ENCODE measurements around the gene LRRC45.

Gene LRRC45

DNA sequence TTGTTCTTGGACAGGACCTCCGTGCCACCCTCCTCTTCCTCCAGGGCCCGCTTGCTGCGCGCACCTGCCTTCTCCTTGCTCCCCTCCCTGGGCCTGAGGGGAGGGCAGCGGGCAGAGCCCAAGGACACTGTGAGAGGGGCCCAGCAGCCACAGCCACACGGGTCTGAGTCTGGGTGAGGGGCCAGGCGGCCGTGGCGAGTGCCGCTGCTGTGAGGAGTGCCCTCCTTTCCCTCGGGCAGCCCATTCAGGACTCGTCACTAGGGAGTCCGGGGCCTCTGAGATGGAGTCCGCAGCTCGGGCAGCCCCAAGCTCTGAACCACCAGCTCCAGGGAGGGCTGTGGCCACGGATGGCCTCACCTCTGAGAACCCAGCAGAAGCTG, 36.9 kb downstream of the LRRC45 start:
- TF ChIP-seq, protein P1, sequence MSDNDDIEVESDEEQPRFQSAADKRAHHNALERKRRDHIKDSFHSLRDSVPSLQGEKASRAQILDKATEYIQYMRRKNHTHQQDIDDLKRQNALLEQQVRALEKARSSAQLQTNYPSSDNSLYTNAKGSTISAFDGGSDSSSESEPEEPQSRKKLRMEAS (IDR thresholded peaks at IDR 0.05; ENCODE audit: low read depth, low read length), result no peak
- TF ChIP-seq, protein P2, sequence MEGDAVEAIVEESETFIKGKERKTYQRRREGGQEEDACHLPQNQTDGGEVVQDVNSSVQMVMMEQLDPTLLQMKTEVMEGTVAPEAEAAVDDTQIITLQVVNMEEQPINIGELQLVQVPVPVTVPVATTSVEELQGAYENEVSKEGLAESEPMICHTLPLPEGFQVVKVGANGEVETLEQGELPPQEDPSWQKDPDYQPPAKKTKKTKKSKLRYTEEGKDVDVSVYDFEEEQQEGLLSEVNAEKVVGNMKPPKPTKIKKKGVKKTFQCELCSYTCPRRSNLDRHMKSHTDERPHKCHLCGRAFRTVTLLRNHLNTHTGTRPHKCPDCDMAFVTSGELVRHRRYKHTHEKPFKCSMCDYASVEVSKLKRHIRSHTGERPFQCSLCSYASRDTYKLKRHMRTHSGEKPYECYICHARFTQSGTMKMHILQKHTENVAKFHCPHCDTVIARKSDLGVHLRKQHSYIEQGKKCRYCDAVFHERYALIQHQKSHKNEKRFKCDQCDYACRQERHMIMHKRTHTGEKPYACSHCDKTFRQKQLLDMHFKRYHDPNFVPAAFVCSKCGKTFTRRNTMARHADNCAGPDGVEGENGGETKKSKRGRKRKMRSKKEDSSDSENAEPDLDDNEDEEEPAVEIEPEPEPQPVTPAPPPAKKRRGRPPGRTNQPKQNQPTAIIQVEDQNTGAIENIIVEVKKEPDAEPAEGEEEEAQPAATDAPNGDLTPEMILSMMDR (IDR thresholded peaks at IDR 0.05; ENCODE audit: low read depth, low read length), result no peak
- no peak for TF ChIP-seq POLR2A (IDR thresholded peaks at IDR 0.05; ENCODE audit: extremely low read depth, insufficient read length)
- no peak for TF ChIP-seq MYC (IDR thresholded peaks at IDR 0.05; ENCODE audit: low read depth, low read length)
- DNase-seq (ENCODE audit: low read depth), result no peak
- H3K4me3 ChIP-seq (ENCODE audit: low read depth, low read length), result no peak overlapping the region

DNA sequence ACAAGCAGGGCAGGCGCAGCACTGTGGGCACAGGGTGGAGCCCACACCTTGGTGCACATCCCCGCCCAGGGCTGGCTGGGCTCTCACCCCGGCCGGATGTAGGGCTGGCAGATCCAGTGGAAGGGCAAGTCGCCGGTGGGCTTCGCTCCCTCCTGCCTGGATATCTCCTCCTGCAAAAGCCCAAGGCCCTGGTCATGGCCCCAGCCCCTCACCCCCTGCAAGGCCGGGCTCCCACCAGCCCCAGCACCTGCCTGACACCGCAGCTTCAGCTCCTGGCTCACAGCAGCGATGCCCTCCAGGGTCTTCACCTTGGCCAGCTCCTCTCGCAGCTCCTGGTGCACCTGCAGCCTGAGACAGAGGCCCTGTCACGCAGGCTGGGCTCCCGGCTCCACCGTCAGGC, 37.5 kb downstream of the LRRC45 start:
- no peak for DNase-seq (ENCODE audit: low read depth)
- TF ChIP-seq MYC (IDR thresholded peaks at IDR 0.05; ENCODE audit: low read depth, low read length), result no peak
- TF ChIP-seq, protein P1 (IDR thresholded peaks at IDR 0.05; ENCODE audit: low read depth, low read length), result no peak
- no peak for TF ChIP-seq POLR2A (IDR thresholded peaks at IDR 0.05; ENCODE audit: extremely low read depth, insufficient read length)
- TF ChIP-seq, protein P2 (IDR thresholded peaks at IDR 0.05; ENCODE audit: low read depth, low read length), result no peak
- no peak overlapping the region for H3K4me3 ChIP-seq (ENCODE audit: low read depth, low read length)

DNA sequence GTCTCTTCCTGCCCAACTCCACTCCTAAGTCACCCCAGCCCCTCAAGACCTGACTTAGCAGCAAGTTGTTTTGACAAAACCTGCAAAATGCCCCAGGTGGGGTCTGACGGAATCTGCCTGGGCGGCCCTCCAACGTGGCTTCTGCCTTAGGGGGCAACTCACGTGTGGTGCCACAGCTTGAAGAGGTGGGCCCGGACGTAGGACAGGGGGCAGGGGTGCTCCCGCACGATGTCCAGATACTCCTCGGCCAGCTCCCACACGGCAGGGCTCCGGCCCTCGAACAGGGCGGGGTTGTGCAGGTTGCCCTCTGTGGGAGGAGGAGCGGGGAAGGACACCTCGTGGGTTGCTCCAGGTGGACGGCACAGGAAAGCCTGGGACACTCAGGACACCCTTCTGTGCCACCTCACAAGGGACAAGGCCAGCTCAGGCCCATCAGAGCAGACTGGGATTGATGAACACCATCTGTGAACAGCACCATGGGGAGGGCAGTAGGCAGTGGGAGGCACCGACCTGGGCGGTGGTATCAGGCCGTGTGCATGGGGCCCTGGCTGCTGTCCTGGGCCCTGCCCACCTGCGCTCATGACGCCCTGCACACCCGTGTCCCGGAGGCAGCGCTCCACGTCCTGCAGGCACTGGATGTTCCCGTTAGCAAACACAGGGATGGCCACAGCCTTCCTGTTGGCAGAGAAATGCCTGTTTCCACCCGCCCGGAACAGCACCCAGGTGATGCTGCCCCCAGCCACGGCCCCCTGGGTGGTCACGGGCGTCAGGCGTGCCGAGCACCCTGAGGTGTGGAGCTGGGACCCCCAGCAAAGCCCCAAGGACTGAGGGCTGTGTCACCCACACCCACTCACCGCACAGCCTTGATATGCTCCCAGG, 38.2 kb downstream of the LRRC45 start:
- TF ChIP-seq, protein P2 (IDR thresholded peaks at IDR 0.05; ENCODE audit: low read depth, low read length), result no peak
- TF ChIP-seq, protein P1 (IDR thresholded peaks at IDR 0.05; ENCODE audit: low read depth, low read length), result no peak
- TF ChIP-seq MYC (IDR thresholded peaks at IDR 0.05; ENCODE audit: low read depth, low read length) (no peak), POLR2A (IDR thresholded peaks at IDR 0.05; ENCODE audit: extremely low read depth, insufficient read length) (no peak)
- DNase-seq (ENCODE audit: low read depth), result no peak
- H3K4me3 ChIP-seq (ENCODE audit: low read depth, low read length), result no peak overlapping the region

DNA sequence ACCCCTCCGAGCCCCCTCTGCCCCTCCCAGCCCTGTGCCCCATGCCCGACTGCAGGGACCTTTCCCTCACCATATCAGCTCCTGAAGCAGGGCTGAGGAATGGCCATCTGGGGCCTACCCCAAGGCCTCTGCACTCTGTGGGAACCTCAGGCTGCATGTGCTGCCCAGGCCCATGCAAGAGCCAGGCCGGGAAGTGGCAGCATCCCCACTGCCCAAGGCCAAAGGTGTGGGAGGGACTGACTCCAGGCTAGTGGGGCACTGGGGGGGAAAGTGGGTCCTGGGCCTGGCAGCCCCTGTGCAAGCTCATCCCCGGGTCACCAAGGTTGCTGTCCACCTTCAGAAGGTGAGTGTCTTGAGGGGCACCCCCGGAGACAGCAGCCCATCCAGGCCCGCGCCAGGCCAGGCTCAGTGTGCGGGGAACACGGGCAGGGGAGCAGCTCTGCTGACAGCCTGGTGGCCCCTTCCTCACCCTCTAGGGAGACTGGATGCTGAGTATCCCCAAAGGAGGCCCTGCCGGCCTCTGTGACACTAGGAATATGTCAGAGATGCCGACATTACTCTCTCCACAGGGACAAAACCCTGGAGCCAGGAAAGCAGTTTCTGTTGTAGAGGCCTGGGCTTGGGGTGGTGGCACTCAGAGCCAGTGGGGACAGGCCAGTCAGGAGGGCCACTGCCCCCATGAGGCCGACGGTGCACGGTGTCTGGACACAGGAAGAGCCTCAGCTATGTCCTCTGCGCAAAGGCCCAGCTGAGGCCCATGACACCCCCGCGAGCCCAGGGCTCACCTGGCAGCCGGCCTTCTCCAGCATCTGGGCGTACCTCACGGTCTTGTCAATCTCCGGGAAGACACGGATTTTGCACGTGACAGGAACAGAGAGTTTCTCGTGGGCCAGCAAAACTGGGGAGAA, 39.2 kb downstream of the LRRC45 start:
- H3K4me3 ChIP-seq (ENCODE audit: low read depth, low read length), result no peak overlapping the region
- TF ChIP-seq, protein P2 (IDR thresholded peaks at IDR 0.05; ENCODE audit: low read depth, low read length), result no peak
- TF ChIP-seq MYC (IDR thresholded peaks at IDR 0.05; ENCODE audit: low read depth, low read length) (no peak), POLR2A (IDR thresholded peaks at IDR 0.05; ENCODE audit: extremely low read depth, insufficient read length) (no peak)
- TF ChIP-seq, protein P1 (IDR thresholded peaks at IDR 0.05; ENCODE audit: low read depth, low read length), result no peak
- no peak for DNase-seq (ENCODE audit: low read depth)

DNA sequence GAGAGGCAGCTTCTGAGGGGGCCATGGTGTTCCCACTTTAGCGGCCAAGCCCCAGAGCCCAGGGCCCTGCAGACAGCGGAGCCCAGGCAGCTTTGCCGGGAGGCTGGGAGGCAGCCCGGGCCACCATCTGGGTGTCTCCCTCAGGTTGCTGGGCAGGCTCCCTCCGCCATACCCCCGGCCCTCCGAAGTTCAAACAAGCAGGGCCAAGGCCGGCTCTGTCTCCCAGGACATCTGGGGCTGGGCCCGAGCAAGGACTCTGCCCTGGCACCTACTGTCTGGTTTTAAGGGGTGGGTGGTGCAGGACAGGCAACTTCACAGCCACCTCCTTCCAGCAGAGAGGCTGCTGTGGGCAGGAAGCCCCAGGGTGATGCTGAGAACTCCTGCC, 39.9 kb downstream of the LRRC45 start:
- DNase-seq (ENCODE audit: low read depth), result no peak
- no peak overlapping the region for H3K4me3 ChIP-seq (ENCODE audit: low read depth, low read length)
- TF ChIP-seq, protein P1 (IDR thresholded peaks at IDR 0.05; ENCODE audit: low read depth, low read length), result no peak
- TF ChIP-seq POLR2A (IDR thresholded peaks at IDR 0.05; ENCODE audit: extremely low read depth, insufficient read length), result no peak
- TF ChIP-seq, protein P2 (IDR thresholded peaks at IDR 0.05; ENCODE audit: low read depth, low read length), result no peak
- TF ChIP-seq MYC (IDR thresholded peaks at IDR 0.05; ENCODE audit: low read depth, low read length), result no peak
